Endodermal cell (in vitro differentiated cells): ENCODE results near the gene BCDIN3D. TPM values are rescaled to one million over a fixed set of nuclear protein-coding genes. Genes with fewer than 3 reads are reported as not detected.

Source experiments
- DNase-seq: peaks from one replicate; pipeline ENCODE4 v3.0.0-alpha.2; 2017
- H3K27ac ChIP-seq: 2 replicates; pipeline ENCODE4 v1.5.1; 2013; ENCODE audit warnings: mild to moderate bottlenecking, low read depth, low read length, moderate library complexity
- H3K27me3 ChIP-seq: 2 replicates; pipeline ENCODE4 v1.6.1; 2013; ENCODE audit warnings: mild to moderate bottlenecking, low read length, moderate library complexity; ENCODE audit not compliant: insufficient read depth, control insufficient read depth, poor library complexity, severe bottlenecking
- H3K36me3 ChIP-seq: 2 replicates; pipeline ENCODE4 v1.7.0; 2013; ENCODE audit warnings: mild to moderate bottlenecking, low read length, moderate library complexity; ENCODE audit not compliant: control insufficient read depth, insufficient read depth
- H3K4me1 ChIP-seq: one replicate; pipeline ENCODE4 v1.7.0; 2013; ENCODE audit warnings: low read length; ENCODE audit not compliant: control insufficient read depth, insufficient read depth
- H3K4me3 ChIP-seq: 2 replicates; pipeline ENCODE4 v1.5.1; 2013; ENCODE audit warnings: mild to moderate bottlenecking, low read length, moderate library complexity
- H3K9ac ChIP-seq: 2 replicates; pipeline ENCODE4 v1.6.1; 2013; ENCODE audit warnings: mild to moderate bottlenecking, low read length, moderate library complexity; ENCODE audit not compliant: poor library complexity, severe bottlenecking; ENCODE audit errors: extremely low read depth
- H3K9me3 ChIP-seq: 2 replicates; pipeline ENCODE4 v1.6.1; 2013; ENCODE audit warnings: mild to moderate bottlenecking, low read length, moderate library complexity; ENCODE audit not compliant: control insufficient read depth
- H3K27ac Mint-ChIP-seq: 2 replicates; pipeline ENCODE4 v1.8.0; 2020; ENCODE audit warnings: mixed read lengths
- H3K27me3 Mint-ChIP-seq: 2 replicates; pipeline ENCODE4 v1.8.0; 2021; ENCODE audit warnings: mild to moderate bottlenecking, mixed read lengths; ENCODE audit not compliant: insufficient read depth
- H3K36me3 Mint-ChIP-seq: 2 replicates; pipeline ENCODE4 v1.8.0; 2020; ENCODE audit warnings: low read depth, mixed read lengths
- H3K4me1 Mint-ChIP-seq: 2 replicates; pipeline ENCODE4 v1.8.0; 2020; ENCODE audit warnings: mixed read lengths
- H3K4me3 Mint-ChIP-seq: 2 replicates; pipeline ENCODE4 v1.8.0; 2020; ENCODE audit warnings: mild to moderate bottlenecking, moderate library complexity, mixed read lengths
- H3K9me3 Mint-ChIP-seq: 2 replicates; pipeline ENCODE4 v1.8.0; 2020; ENCODE audit warnings: mild to moderate bottlenecking, mixed read lengths
- WGBS, 2 experiments: methylation state at CpG; one replicate each; pipeline versions ENCODE4 v1.1.5 to v1.1.7; 2013; ENCODE audit warnings: missing lambda C conversion rate in 2 of 2, mixed read lengths in 1 of 2; ENCODE audit not compliant: insufficient coverage in 1 of 2, insufficient read length in 1 of 2; 5-methylcytosine and 5-hydroxymethylcytosine counted together
- total RNA-seq, 2 donors: library from RNA; stranded (reverse); fragmentation: NEBNext Ultra II Directional in 1 of 2; extraction: Animal tissue kit (Norgen Biotek cat#: 25700) in 1 of 2; gene quantifications; 2 replicates in 1 of 2; 3 replicates in 1 of 2; pipeline ENCODE4 v1.2.1, GENCODE V29; 2021
- TF ChIP-seq, protein P1 (sequence below): fragments of 200-600 bp; sonication (generic); conservative IDR thresholded peaks from 2 replicates; pipeline ENCODE4 v1.5.0; 2021; ENCODE audit warnings: antibody characterized with exemption, mild to moderate bottlenecking

The BCDIN3D gene
- total RNA-seq, 2 donors from 2014 or later: 2.8 to 3.8 TPM

DNA sequence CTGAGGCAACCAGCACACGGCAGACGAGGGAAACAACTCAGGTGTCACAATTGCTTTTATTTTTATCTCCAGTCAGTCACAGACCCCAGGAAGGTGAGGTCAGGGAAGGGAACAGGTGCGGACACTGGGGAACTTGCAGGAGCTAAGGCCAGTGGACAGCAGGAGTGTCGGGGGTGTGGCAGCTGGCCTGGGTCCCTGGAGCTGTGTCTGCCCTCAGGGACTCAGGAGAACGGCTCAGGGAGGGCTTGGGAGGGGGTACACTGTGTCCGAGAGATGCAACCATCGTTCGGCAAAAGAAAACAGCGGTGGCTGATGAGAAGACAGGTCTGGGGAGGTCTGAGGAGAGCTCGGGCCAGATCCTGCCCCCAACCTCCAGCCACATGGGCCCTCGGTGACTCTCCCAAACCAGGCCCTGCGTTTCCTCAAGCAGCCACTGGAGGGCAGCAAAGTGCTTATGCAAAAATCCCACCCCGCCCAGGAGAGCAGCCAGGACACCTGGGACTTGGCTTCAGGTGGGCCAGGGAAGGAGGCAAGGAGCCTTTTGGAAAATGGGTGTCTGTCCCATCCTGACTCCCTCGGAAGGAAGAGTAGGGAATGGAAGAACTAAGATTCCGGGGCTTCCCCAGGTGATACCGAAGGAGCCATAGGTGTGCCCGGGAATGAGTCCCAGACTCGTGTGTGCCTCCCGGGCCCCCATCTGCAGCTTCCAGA, 24.1 kb upstream of the BCDIN3D start:
- no peak overlapping the region for H3K9ac ChIP-seq
- H3K27me3 ChIP-seq: no peaks in the 10 kb centered on the region
- Mint-ChIP-seq H3K4me3 (no peak overlapping the region), H3K4me1 (peaks cover 5% of the 10 kb centered on the region), H3K27ac (no peak overlapping the region), H3K9me3 (no peaks in the 10 kb centered on the region), H3K27me3 (peaks cover 34% of the 10 kb centered on the region), H3K36me3 (no peaks in the 10 kb centered on the region)
- no peaks in the 10 kb centered on the region for H3K4me1 ChIP-seq
- H3K9me3 ChIP-seq: no peaks in the 10 kb centered on the region
- WGBS, 2 experiments: 51 to 55% methylated on average over 6 to 19 of the region's 19 CpGs
- no peak overlapping the region for H3K4me3 ChIP-seq
- TF ChIP-seq, protein P1, sequence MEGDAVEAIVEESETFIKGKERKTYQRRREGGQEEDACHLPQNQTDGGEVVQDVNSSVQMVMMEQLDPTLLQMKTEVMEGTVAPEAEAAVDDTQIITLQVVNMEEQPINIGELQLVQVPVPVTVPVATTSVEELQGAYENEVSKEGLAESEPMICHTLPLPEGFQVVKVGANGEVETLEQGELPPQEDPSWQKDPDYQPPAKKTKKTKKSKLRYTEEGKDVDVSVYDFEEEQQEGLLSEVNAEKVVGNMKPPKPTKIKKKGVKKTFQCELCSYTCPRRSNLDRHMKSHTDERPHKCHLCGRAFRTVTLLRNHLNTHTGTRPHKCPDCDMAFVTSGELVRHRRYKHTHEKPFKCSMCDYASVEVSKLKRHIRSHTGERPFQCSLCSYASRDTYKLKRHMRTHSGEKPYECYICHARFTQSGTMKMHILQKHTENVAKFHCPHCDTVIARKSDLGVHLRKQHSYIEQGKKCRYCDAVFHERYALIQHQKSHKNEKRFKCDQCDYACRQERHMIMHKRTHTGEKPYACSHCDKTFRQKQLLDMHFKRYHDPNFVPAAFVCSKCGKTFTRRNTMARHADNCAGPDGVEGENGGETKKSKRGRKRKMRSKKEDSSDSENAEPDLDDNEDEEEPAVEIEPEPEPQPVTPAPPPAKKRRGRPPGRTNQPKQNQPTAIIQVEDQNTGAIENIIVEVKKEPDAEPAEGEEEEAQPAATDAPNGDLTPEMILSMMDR: peak; percentile 95
- no peak overlapping the region for H3K27ac ChIP-seq
- H3K36me3 ChIP-seq: no peaks in the 10 kb centered on the region
- peak; percentile 98 for DNase-seq

DNA sequence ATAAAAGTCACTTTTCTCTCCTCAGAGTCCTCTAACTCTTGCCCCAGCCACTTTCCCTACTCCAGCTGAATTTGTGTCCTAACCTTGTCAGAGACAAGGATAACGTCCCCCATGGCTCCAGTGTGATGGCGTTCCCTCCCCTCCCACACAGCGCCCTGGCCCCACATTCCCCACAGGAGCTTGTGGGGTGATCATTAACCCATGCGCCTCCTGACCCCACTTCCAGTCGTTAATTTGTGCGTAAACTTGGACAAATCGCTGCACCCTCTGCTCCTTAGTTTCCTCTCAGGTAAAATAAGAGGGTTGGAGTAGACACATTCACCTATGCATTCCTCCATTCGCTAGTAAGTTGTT, 22.9 kb upstream of the BCDIN3D start:
- Mint-ChIP-seq H3K27me3 (peaks cover 34% of the 10 kb centered on the region), H3K4me1 (peaks cover 5% of the 10 kb centered on the region), H3K27ac (no peak overlapping the region), H3K4me3 (no peak overlapping the region), H3K9me3 (peaks cover 3% of the 10 kb centered on the region), H3K36me3 (no peaks in the 10 kb centered on the region)
- no peak overlapping the region for H3K4me3 ChIP-seq
- H3K36me3 ChIP-seq: no peaks in the 10 kb centered on the region
- H3K27me3 ChIP-seq: no peaks in the 10 kb centered on the region
- TF ChIP-seq, protein P1: no peak
- no peaks in the 10 kb centered on the region for H3K4me1 ChIP-seq
- H3K27ac ChIP-seq: no peak overlapping the region
- H3K9ac ChIP-seq: no peak overlapping the region
- H3K9me3 ChIP-seq: no peaks in the 10 kb centered on the region
- WGBS, 2 experiments: 84 to 92% methylated on average over 5 to 8 of the region's 8 CpGs
- DNase-seq: peak; percentile 32

DNA sequence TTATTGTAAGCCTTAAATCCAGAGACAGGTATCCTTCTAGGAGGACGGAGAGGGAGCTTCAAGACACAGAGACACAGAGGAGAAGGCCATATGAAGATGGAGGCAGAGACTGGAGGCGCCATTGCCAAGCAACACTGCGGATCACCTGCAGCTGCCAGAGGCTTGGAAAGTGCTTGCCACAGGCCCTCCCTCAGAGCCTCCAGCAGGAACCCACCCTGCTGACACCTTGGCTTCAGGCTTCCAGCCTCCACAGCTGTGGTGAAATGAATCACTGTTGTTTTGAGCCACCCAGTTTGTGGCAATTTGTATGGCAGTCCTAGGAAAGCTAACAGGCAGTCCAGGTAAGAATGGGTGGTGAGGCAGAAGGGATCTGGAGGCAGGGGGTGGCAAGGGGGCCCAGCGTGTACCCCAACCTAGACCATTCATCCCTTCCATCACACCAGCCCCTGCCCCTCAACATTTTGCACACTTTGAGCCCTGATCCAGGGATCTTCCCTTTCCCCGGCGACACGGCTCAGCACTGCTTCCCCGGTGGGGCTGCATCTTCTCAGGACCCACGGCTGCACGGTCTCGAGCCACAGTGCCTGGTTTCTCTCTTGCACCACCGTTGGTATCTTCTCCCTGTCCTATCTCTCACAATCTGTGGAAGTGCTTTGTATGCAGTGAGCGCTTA, 22.3 kb upstream of the BCDIN3D start:
- Histone ChIP-seq H3K4me1 (no peaks in the 10 kb centered on the region), H3K4me3 (no peak overlapping the region), H3K9ac (no peak overlapping the region), H3K27me3 (no peaks in the 10 kb centered on the region), H3K36me3 (no peaks in the 10 kb centered on the region), H3K9me3 (no peaks in the 10 kb centered on the region), H3K27ac (no peak overlapping the region)
- Mint-ChIP-seq H3K9me3 (peaks cover 3% of the 10 kb centered on the region), H3K4me1 (peaks cover 5% of the 10 kb centered on the region), H3K36me3 (no peaks in the 10 kb centered on the region), H3K4me3 (no peak overlapping the region), H3K27ac (no peak overlapping the region), H3K27me3 (peaks cover 33% of the 10 kb centered on the region)
- 88 to 93% methylated on average over 13 of the region's 13 CpGs for WGBS, 2 experiments
- peak; percentile 38 for DNase-seq
- TF ChIP-seq, protein P1: no peak
